Hippocampal formation (tissue), 2 donors: ENCODE data around the gene DKKL1.

ENCODE experiments used
- DNase-seq, 2 donors: peaks; one replicate each; lab custom pipeline; 2025; lab: John Stamatoyannopoulos, UW

DKKL1 gene

DNA sequence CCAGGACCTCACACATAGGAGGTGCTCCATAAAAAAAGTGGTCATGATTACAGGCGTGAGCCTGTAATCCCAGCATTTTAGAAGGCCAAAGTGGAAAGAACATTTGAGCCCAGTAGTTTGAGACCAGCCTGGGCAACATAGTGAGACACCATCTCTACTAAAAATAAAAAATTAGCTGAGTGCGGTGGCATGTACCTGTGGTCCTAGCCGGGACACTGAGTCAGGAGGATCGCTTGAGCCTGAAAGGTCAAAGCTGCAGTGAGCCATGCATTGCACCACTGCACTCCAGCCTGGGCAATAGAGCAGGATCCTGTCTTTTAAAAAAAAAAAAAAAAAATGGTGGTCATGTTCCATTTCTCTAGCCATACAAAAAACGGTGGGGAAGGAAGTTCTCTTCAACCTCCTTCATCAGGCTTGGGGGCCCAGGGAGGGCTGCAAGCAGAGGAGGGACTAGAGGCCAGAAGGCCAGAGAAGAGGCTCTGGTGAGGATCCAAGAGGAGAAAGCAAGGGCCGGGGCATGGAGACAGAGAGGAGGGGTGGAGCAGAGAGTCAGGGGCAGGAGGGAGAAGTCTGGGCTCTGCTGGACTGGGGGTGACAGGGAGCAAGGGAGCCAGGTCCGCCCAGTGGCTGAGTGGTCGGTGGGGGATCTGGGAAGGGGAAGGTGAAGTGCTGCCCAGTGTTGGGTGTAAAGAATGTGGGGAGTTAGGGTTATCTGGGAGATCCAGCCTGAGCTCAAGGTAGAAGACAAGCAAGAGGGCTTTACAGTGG is 33.2 kb downstream of the DKKL1 start:
- DNase-seq, result no peak

DNA sequence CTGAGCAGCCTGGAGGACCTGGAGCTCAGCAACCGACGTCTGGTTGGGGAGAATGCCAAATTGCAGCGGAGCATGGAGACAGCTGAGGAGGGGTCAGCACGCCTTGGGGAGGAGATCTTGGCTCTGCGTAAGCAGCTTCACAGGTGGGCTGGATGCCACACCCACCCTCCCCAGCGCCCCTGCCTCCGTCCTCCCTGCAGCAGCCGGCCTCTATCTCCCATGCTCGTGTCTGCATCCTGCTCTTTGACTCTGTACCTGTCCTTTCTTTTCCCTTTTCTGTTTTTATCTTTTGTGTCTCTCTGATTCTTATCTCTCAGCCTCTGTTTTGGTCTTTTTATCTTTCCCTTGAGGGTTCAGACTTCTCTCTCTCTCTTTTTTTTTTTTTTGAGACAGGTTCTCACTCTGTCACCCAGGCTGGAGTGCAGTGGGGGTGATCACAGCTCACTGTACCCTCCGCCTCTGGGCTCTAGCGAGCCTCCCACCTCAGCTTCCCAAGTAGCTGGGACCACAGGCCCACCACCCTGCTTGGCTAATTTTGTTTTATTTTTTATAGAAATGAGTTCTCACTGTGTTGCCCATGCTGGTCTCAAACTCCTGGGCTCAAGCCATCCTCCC is 34.4 kb downstream of the DKKL1 start:
- DNase-seq, result no peak

DNA sequence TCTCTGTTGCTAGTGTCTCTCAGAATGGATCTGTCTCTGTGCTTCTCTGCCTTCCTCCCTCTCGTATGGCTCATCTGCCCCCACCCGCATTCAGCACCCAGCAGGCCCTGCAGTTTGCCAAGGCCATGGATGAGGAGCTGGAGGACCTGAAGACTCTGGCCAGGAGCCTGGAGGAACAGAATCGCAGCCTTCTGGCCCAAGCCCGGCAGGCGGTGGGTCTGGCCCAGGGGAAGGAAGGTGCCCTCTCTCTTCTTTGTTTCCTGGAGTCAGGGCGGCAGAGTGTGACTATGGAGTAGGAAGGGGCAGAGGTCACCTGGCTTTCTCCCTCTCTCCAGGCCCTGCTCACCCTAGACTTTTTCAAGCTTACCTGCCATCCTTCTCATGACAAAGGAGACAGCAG is 35.3 kb downstream of the DKKL1 start:
- no peak for DNase-seq

DNA sequence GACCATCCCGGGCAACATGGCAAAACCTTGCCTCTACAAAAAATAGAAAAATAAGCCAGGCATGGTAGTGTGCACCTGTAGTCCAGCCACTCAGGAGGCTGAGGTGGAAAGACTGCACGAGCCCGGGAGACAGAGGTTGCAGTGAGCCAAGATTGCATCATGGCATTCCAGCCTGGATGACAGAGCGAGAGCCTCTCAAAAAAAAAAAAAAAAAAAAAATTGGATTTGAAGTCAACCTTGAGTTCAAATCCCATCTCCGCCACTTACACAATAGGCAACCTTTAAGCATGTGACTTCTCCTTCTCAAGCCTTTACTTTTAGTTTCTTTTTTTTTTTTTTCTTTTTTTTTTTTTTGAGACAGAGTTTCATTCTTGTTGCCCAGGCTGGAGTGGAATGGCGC is 36.4 kb downstream of the DKKL1 start:
- DNase-seq, result no peak

DNA sequence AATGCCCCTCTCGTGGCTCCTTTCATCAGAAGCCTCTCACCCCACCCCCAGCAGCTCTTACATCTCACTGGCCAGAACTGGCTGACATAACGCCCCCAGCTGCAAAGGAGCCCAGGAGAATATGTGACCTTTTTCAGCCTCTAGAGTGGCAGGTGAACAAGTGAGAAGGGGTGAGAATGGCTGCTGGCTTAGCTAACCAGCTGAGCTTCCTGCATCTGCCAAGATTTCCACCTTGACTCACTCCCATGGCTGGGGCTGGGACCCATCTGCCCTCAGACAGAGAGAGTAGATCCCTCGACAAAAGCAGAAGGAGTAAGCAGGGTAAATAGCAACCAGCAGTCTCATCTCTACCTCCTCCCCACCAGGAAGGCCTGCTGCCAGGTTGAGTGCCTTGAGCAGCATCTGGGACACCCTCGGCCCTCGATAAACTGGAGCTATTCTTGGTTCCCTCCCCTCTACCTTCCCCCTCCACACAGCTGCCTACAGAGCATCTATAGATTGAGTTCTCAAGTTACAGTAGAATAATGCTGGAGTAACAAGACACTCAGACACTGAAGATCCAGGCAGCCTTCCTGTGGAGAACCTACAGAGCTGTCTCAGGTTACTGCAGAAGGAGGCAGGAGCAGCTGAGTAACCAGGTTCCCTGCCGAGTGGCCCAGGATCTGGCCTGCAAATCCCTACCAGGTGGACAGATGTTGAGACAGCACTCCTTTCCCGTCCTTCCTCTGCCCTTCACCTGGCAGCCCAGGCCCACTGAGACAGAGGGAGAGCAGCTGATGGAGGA is 39.9 kb downstream of the DKKL1 start:
- no peak for DNase-seq

DNA sequence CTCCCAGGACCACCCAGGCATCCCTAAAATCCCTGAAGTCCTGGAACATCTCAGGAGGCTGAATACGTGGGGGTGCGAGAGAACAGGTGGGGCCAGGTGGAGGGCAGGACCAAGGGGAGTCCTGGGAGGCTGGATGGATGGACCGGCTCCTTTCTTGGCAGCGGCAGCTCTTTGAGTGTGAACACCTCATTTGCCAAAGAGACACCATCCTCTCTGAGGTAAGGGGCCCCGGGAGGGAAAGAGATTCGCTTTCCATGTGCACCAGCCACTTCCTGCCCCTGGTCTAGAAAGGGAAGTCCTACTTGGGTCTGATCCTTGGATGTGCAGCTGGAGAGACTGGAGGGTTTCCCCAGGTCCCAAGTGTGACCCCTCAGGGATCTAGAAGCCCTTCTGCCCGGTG is 43.4 kb downstream of the DKKL1 start:
- DNase-seq, result no peak

DNA sequence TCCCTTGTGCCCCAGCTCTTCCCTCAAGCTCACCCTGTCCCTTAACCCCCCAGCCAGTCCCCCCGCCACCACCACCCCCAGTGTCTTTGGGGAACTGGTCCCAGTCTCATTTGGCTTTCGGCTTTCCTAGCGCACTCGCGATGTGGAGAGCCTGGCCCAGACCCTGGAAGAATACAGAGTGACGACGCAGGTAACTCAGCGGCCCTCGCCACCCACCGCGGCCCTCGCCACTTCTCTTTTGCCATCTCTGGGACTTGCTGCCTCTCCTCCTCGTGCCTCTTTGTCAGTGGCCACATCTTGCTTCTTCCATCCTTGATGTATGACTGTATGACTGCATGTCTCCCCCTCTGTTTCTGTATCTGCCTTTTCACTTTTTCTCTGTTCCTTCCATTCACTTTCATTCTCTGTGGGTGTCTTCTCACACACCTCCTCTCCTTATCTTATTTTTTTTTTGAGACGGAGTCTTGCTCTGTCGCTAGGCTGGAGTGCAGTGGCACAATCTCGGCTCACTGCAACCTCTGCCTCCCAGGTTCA is 43.9 kb downstream of the DKKL1 start:
- no peak for DNase-seq

DNA sequence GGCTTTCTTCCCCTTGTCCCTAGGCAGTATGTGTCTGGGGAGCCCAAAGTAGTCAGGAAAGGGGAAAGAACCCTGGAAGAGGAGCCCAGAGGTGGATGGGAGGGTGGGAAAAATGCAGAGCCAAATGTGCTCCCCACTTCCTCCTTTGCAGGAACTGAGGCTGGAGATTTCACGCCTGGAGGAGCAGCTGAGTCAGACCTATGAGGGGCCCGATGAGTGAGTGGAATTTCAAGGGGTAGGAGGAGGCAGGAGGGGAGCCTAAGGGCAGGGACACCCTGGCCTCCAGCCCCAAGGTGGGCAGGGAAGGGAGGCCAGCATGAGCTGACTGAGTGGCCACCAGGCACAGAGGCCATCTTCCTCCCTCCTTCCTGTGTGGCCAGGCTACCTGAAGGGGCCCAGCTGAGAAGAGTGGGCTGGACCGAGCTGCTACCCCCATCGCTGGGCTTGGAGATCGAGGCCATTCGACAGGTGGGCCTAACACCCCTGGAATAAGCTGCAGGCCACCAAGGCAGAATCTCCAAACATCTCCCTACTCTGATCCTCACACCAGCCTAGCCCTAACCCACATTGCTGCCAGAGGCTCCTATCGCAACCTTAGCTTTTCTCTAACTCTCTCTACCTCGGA is 45.3 kb downstream of the DKKL1 start:
- DNase-seq, result no peak

DNA sequence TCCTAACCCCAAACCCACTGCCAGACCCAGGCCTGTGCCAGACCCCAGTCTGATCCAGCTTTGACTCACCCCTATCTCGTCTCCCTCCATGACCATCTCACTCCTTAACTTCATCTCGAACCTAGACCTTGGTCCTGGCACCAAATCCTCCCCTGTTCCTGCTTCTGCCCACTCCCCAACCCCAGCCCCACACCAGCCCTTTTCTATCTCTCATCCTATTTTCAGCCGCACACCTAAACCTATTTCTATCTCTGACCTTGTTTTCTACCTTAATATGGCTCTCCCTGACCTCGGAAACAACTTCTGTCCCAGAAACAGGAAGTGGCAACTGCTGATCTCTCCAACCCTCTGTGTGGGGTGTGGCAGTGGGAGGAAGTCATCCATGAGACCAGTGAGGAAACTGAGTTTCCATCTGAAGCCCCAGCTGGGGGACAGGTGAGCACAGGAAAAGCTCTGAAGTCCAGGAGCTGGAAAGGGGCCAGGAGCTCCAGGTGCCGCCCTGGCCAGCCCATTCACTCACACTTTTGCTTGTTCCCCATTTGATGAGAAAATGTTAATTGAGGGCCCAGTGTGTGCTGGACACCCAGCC is 45.9 kb downstream of the DKKL1 start:
- no peak for DNase-seq

DNA sequence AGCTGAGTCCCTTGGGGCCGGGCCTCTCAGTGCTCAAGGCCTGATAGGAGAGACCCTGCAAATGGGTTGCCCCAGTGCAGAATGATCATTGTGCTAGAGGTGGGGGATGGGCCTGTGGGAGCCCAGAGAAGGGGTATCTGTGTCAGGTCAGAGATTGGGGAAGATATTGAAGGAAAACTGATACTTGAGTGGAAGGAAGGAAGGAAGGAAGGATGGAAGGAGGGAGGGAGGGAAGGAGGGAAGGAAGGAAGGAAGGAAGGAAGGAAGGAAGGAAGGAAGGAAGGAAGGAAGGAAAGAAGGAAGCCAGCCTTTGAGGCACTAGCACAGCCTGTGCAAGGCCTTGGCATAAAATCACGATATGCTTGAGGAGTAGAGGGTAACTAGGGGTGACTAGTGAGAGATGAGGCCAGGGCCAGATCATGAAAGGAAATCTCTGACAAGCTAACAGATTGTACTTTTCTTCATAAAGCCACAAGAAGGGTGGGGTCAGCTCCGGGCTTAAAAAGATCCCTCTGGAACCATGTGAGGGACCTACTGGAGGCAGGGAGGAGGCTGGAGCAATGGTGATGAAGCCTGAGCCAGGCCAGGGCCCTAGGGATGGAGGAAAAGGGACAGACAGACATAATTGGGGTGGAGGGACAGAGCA is 48.1 kb downstream of the DKKL1 start:
- DNase-seq, result no peak

DNA sequence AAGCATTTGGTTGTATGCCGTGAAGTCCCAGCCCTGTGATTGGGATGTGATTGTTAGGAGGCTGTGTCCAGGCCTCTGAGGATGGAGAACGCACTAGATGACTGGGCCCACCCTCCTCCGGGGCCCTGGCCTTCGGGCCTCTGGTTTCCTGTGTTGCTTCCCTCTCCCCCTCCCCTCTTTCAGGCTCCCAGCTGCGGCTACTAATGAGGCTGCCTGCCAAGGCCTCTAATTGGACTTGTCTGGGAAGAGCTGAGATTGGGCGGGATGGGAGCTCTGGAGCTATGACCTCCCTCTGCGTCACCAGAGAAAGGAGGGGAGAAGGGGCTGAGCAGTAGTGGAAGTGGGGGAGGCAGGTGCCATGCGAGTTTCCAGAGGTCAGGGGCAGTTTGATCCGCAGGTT is 49.7 kb downstream of the DKKL1 start:
- DNase-seq, result no peak

DNA sequence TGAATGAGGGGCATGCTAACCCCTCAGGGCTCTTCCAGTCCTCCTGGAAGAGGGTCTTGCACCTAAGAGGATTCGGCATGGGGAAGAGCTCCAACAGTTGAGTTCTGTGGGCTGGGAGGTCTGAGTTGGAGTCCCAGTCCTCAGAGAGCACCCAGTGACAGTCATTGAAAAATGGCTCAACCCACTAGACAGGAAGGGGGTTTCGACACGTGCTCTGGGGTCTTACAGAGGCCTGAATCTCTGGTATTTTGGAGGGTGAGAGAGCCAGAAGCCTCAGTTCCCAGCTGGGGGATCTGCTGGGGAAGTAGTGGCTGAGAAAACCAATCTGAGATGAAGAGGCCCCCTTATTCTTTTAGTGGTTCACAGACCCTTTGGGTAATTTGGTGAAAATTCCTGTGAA is 50.6 kb downstream of the DKKL1 start:
- no peak for DNase-seq

DNA sequence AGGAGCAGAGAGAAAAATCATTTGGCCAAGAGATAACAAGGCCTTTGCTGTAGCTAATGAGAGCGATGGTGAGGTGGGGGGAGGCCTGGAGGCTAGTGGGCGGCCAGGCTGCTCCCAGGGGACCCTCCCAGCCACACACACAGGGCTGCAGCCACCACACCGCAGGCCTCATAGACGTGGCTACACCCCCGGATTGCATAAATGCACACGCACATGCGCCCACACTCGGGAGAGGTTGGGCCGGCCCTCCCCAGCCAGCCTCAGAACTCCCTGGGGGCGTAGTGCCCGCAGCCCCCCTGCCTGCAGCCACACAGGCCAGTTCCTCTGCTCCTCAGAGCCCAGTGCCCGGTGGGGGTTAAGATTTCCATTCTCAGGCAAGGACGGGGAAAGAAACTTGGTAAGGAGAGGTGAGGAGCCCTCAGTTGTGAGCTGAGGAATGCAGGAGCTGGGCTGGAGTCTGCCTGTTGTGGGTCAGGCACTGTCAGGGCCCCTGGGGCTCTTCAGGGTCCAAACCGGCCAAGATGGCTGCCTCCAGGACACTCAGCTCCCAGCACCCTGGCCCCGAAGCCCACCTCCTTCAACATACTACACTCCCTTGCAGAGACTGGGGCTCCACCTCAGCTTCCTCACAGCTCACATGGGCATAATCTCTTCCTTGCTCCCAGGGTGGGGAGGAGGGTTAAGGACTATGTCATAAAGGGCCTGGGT is 51.6 kb downstream of the DKKL1 start:
- no peak for DNase-seq

DNA sequence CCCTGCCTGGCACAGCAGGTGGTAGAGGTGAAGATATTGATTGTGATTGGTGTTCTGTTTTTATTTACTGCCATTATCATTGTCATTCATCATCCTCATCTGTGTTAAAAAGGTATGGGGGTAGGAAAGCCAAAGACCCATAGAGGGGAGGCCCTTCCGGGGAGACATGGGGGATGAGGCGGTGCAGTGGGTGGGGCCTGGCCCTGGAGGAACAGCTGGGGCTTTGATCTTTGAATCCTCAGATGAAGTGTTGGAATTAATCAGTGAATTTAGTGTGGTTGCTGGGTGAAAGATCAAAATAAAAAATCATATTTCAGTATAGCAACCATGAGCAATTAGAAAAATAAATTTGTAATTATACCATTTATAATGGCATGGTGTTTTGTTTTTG is 52.1 kb downstream of the DKKL1 start:
- no peak for DNase-seq

DNA sequence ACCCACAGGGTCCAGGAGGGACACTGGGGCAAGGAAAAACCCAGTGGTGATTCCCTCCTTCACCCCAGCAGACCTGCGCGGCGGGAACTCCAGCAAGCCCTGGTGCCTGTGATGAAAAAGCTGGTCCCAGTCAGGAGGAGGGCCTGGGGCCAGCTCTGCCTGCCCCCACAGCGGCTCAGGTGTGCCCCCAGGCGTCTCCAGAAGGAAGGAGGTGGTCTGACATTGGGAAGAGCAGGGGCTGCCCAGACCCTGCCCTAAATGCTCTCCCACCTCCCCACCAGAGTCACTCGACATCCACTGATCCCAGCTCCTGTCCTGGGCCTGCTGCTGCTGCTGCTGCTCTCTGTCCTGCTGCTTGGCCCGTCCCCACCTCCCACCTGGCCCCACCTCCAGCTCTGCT is 53.4 kb downstream of the DKKL1 start:
- no peak for DNase-seq

DNA sequence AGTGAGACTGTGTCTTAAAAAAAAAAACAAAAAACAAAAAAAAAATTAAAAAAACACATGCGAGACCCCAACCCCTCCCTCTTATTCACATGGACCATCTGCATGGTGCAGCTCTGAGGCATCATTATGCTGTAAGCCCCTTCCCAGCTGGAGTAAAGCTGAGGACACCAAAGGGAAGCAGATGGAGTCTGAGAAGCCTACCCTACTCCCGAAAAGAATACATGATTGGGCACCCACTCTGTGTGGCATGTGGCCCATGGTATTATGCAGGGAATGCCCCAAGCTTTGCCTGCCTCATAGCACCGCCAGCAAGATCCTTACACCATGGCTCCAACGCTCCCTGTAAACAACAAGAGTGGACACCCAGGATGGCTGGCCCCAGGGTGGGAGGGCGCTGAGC is 54.8 kb downstream of the DKKL1 start:
- DNase-seq, result no peak

DNA sequence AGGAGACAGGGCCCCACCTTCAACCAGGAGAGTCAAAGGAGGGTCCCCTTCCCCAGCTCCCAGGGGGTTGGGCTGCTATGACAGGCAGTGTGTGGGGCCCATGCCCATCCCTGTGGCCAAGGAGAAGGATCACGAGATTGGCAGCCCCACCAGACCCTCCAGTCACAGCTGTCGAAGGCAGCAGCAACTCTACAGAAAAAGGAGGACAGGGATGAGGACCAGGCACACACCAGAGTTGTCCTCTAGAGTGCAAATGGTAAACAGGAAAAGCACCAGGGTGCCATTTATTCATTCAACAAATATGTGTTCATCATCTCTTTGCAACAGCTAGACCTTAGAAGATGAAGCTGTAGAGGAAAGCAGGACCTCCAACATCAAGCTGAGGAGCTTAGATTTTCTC is 55.5 kb downstream of the DKKL1 start:
- DNase-seq, result no peak

DNA sequence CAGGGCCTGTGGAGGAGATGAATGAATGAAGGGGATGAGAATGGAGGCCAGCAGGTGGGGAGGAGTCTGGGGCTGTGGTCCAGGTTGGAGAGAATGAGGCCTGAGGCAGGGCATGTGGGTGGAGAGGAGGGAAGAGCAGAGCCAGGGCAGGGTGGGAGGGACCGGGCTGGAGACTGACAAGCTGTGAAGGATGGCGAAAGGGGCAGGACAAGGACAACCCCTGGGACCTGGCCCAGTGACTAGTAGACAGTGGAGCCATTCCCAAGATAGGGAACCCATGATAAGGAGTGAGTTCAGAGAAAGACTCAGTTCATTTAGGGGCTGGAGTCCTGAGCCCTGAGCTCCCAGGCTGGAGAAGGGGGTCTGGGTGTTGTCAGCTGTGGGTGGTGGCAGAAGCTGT is 56.5 kb downstream of the DKKL1 start:
- no peak for DNase-seq

DNA sequence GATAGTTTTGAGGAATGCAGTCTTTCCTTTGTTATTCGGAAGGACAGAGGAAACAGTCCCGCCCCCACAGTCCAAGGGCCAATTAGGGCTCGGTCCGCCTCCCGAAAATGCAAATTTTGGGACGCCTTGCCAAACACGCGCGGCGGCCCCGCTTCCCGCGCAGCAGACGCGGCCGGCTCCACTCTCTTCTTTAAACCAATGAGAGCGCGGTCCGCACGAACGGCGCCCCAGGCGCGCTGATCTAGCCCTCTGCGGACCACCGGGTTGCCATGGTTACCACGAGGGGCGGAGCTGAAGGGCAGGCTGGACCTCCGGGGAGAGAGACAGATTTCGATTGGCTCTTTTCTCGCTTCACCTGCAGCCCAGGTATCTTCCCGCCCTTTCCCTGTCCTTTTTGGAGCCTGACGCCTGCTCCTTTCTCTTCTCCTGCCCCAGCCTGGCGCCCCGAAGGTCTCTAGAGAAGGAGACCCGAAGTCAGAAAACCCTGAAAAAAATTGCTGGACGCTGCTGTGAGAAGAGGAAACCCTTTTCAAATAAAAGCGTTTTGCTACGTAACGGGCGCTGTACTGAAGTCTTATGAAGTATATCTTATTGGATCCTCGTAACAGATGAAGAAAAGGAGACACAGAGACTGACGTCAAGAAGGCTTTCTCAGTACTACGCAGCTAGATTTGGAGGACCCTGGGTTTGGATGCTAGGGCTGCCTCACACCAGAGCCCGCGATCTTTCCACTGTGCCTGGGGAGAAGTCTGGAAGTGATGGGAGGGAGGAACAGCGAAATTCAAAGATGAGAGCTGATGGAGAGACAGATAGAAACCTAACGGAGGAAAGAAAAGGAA is 57.6 kb downstream of the DKKL1 start:
- no peak for DNase-seq

DNA sequence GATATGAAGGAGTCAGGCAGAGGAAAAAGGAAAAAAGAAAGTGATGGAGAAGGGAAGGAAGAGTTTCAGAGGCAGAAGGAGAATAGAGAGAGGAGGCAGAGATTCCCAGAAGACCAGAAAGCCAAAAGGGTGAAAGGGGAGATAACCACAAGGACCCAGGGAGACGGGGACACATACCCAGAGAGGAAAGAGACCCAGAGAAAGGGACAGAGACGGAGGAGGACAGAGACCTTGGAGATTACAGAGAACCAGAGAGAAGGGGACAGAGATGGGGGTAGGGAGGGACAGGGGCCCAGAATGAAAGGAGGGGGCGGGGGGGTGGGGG is 58.2 kb downstream of the DKKL1 start:
- DNase-seq, result no peak
